HG02610 (cell line): ENCODE data around the gene DOLPP1.

Experiments
- ATAC-seq: cut with Tn5 transposase; IDR thresholded peaks from one replicate; pipeline ENCODE4 v1.9.1; 2021; ENCODE audit warnings: mild to moderate bottlenecking, moderate library complexity; ENCODE audit not compliant: unreplicated experiment

Gene DOLPP1

DNA sequence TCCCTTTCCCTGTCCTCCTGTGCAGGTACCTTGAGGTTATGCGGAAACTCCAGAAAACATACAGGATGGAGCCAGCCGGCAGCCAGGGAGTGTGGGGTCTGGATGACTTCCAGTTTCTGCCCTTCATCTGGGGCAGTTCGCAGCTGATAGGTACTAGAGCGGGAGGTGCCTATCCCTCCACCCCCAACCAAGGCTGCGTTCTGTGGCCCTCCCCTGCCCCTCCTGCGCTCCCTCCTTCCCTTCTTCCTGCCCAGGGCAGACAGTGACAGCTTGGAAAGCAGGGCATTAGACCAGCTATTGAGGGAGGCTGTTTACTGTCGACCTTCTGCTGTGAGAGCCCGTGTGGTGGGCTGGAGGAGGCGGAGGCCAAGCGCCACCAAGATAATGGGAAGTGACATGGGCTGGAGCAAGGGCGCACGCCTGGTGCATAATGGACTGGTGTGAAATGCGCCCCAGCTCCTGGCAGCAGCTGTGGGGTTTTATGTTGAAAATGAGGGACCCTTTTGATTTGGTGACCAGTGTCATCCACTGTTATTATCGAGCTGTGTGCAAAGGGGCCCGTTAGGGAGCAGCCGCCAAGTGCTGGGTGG, 55.6 kb downstream of the DOLPP1 start:
- no peak for ATAC-seq

DNA sequence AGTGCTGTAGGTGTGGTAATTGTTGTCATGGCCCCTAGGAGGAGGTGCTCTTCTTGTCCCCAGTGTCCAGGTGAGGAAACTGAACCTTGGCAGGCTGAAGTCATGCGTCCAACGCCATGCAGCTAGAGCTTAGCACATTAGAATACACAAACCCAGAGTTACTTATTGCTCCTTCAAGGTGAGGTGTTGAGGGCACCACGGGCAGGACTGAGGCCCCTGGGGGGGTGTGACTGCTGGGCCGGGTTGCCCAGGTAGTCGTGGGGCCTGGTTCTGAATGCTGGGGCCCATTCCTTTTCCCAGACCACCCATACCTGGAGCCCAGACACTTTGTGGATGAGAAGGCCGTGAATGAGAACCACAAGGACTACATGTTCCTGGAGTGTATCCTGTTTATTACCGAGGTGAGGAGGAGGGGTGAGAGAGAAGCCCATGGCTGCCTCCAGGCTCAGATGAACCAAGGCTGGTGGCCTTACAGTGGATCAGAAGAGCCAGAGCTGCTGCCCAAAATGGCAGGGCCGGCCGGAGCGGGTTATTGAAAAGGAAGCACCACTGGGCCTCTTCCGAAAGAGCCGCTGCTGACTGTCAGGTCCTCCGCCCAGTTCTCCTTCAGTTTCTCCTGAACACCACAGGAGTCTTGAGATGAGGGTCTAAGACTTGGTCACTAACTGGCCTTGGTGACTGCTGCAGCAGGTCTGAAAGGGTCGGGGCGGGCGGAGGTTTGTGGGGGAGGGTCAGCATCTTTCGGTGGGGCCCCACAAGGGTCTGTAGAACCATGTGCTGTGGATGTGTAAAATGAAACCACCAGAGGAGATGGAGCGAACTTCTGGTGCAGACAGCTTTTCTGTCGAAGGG, 56.6 kb downstream of the DOLPP1 start:
- no peak for ATAC-seq

DNA sequence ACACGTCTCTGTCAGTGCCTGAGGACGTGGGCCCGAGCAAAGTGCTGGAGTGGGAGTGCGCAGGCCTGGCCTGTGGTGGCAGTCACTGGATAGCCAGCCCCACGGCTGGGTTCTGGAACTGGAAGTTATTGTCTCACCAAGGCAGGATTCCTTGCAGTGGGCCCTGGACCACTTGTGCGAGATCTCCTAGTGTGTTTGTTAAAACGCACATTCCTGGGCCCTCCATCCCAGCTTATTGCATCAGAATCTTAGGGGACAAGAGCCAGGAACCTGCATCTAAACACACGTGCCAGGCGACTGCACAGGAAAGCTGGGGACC, 57.2 kb downstream of the DOLPP1 start:
- ATAC-seq = no peak

DNA sequence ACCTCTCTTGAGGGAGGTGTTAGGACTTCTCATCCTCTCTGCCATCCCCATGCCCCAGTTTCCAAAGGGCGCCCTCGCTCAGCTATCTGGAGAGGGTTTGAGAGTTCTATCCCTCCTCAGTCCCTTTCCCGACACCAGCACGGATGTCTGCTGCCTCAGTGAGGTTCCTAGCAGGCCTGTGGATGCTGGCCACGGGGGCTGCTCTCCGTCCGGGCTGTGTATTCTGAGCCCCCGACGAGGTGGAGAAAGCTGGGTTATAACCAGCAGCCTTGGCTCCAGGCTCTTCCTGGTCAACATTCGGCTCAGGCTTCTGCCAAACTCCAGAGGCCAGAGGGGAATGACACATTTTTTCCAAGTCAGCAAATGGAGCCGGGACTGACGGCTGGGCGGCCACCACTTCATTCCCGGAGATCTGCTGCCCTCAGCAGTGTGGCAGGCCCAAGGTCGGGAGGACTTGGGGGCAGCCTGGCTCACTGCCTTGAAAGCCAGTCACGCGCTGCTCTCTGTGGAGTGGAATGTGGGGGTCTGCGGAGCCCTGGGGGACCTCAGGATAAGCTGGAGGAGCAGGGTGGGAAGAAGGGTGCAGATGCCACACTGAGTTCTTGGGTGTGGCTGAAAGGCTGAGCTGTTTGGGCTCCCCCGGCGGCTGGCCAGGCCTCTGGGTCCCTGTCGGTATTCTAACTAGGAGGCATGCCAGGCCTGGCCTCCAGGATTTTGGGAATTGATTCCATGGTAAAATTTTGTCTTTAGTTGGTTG, 57.7 kb downstream of the DOLPP1 start:
- ATAC-seq = no peak

DNA sequence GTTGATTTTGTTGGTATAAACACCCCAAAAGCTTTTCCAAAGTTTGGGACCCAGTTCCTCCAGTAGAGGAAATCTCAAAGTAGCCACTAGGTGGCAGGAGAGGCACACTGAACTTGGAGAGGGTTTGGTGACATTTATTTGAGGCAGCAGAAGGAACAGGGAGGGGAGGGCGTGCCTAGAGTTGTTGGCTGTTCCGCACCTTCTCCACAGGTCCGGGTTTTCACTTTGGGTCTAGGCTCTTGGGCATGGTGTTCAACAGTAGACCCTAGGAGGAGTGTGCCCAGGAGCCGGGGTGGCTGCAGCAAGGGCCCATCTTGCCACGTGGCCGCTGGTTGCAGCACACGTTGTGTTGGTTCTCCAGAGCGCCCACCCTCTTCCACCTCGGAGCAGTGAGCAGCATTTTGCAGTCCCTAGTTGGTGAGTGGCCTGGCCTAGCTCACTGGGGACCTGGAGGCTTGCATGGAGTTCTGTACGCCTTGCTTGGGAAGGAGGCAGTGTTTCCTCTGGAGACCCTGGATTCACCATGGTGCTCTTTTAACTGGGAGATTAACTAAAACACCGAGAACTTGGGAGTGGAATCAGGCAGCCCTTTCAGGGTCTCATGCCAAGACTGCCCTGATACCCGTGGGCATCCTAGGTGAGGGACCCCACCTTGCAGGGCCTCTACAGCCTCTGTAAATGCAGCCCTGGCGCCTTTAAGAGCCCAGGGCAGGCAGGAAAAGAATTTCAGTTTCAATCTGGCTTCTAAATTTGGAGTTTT, 58.5 kb downstream of the DOLPP1 start:
- ATAC-seq = no peak

DNA sequence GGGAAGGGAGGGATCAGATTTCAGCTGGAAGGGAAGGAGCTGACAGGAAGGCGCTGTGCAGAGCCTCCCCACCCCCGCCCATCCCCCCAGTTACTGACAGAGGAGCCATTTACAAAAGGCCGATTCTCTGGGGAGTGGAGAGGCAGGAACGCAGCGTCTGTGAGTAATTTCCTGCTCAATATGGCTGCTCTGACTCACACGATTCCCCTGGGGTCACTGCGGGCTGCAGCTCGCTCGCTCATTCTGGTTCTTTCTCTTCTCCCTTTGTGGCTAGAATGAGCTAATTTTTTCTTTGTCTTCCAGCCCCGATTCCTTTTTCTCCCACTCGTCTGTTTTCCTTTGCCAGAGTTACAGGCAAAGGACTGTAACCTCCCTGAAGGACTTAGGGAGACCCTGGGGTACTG, 59.1 kb downstream of the DOLPP1 start:
- ATAC-seq = peak; percentile 68
